ENCODE measurements around the gene TEX35.
"Not testable (repeated sequence)": the region's sequence is repeated elsewhere in the genome, so short reads cannot be mapped to it uniquely, and the experiment has no call there.

TEX35 gene

DNA sequence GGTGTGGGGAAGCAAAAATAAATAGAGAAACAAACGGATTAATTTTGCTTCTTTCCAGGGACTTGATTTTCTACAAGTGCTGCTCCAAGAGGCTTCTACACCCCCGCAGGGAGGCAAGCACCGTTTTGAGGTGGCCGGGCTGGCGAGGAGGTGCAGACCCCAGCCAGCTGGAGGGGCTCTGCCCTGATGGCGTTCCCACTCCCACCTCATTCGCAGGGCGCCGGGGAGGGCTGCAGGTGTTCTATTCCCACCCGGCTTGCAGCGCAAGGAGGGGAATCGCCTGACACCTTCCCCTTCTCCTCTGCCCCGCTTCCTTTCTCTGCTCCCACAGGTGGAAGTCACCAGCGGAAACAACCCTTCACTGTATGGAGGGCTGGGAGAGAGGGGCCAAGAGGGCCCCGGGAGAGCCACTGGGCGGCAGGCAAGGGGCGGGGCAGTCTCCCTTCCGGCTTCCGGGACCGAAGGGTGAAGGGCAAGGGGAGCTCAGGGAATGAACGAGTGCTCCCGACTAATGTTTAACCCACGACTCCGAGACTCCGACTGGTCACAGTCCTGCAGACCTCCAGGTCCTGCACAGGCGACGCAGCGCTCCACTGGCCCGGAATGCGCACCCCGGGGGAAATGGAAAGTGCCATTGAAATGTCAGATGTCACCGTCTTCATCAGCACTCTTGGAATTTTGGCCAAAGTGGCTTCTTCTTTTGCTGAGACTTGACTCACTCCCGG lies 29.1 kb downstream of the TEX35 start:
- DNase-seq (ENCODE audit: low spot score), result peak; percentile 39

GRCh38 chr1:178542554-178543289 lies 29.8 kb downstream of the TEX35 start:
- DNase-seq (ENCODE audit: low spot score), result peak; percentile 82

DNA sequence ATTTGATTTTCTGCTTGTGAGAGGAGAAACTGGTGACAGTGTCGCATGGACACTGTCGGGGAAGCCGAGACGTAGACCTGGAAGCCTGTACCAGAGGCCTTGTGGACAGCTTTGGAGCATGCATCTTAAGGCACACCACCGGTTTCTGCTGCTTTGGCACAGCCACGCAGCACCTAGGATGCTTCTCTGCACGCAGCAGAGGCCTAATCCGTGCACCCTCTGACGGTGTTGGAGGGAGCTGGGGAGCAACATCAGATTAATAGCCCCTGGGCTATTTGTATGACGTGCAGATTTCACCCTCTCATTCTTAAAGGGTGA lies 30.3 kb downstream of the TEX35 start:
- DNase-seq (ENCODE audit: low spot score), result peak; percentile 69

GRCh38 chr1:178544531-178544930 lies 31.6 kb downstream of the TEX35 start:
- DNase-seq (ENCODE audit: low spot score), result no peak

GRCh38 chr1:178548108-178548507 lies 35.2 kb downstream of the TEX35 start:
- DNase-seq (ENCODE audit: low spot score), result no peak

GRCh38 chr1:178551307-178551706 lies 38.4 kb downstream of the TEX35 start:
- no peak for DNase-seq (ENCODE audit: low spot score)

GRCh38 chr1:178551940-178552339 lies 39.0 kb downstream of the TEX35 start:
- DNase-seq (ENCODE audit: low spot score), result no peak

DNA sequence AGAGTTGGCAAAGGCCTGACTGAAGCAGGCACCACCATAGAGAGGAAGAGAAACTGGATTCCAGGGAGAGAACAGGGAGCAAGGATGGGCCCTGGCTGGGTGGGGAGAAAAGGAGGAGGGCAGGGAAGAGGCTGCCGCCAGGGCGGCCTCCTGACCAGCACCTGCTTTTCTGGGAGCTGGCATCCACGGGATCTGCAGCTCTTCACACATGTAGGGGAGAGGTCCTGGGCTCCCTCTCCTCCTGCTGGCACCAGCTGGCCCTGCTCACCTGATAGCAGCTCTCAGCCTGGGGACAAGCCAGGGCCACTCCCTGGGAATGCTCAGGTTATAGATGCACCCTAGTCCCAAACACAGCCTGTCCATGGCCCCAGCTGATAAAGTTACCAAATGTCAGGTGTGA lies 39.9 kb downstream of the TEX35 start:
- DNase-seq (ENCODE audit: low spot score), result no peak

GRCh38 chr1:178554351-178554750 lies 41.4 kb downstream of the TEX35 start:
- not testable (repeated sequence) for DNase-seq (ENCODE audit: low spot score)

DNA sequence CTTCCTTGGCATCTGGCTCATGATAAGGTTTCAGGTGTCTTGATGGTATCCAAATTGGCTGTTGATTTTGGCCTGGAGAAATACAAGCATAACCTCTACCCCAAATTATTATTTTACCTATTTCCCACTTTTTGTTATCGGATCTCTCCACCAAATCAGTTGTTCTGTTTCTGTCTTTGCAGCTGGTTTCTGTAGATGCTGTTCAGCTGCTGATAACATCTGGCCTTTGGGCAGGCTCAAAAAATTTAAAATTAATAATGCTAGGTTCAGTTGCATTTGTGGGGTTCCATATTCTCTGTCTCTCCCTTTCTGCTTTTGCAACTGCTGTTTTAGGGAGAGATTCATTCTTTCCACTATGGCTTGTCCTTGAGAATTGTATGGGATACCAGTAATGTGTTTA lies 42.7 kb downstream of the TEX35 start:
- DNase-seq (ENCODE audit: low spot score), result not testable (repeated sequence)

- DNase-seq (ENCODE audit: low spot score), result not testable (repeated sequence)
These were observed 45.9 kb downstream of the TEX35 start for GRCh38 chr1:178558816-178559215.

- DNase-seq (ENCODE audit: low spot score), result no peak
These were observed 48.0 kb downstream of the TEX35 start for GRCh38 chr1:178560871-178561376.

GRCh38 chr1:178563099-178563820 lies 50.4 kb downstream of the TEX35 start:
- DNase-seq (ENCODE audit: low spot score), result no peak

- DNase-seq (ENCODE audit: low spot score), result no peak
These were observed 51.3 kb downstream of the TEX35 start for GRCh38 chr1:178564086-178564782.

GRCh38 chr1:178564783-178565180 lies 51.9 kb downstream of the TEX35 start:
- no peak for DNase-seq (ENCODE audit: low spot score)

- DNase-seq (ENCODE audit: low spot score), result no peak
These were observed 52.7 kb downstream of the TEX35 start for GRCh38 chr1:178565586-178565985.

DNA sequence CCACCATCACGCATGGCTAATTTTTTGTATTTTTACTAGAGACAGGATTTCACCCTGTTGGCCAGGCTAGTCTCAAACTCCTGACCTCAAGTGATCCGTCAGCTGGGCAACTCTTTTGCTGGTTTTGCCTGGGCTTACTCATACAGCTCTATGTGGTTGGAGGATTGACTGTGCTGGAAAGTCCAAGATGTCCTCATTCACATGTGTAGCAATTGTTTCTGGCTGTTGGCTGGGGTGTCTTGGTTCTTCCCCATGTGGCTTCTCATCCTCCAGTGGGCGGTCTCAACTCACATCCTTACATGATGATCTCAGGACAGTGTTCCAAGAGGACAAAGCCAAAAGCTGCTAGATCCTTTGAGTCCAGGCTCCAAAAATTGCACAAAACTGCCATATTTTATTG lies 53.3 kb downstream of the TEX35 start:
- DNase-seq (ENCODE audit: low spot score), result no peak

DNA sequence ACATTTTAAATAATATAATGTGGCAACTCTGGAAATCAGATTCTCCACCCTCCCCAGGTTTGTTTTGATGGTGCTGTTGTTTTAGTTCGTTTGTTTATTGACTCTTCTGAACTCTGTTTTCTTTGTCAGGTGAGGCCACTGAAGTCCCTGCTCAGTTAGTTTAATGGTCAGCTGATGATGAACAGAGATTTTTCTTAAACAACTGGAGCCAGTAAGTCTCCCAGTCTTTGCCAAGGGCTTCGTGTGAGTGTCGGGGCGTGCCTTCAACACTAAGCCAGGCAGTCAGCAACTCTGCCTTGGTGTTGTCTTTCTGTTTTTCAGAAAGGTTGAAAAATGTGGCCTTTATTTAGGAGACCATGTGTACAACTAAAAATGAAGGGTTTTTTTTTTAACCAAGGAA lies 58.9 kb downstream of the TEX35 start:
- DNase-seq (ENCODE audit: low spot score), result no peak
